OCI-LY3 (cell line): Measurements from ENCODE around the gene PCED1B.
A peak's percentile ranks its signal among the peaks of the same experiment; 100 is the strongest.

Experiments used
- H2AFZ ChIP-seq: fragments of 200-600, 300-600 bp; shearing (Covaris generic); 2 replicates; pipeline ENCODE4 v1.6.0; 2014; ENCODE audit warnings: antibody characterized with exemption, low read depth, low read length
- H3K27ac ChIP-seq: fragments of 200-600, 300-600 bp; sonication (generic); 2 replicates; pipeline ENCODE4 v1.5.1; 2014; ENCODE audit warnings: mild to moderate bottlenecking, low read length, moderate library complexity, mixed read lengths
- H3K27me3 ChIP-seq: fragments of 200-600, 300-600 bp; sonication (generic); 2 replicates; pipeline ENCODE4 v1.6.1; 2014; ENCODE audit warnings: low read depth, low read length, mixed read lengths
- H3K36me3 ChIP-seq: fragments of 200-600, 300-600 bp; sonication (generic); replicated peaks from 2 replicates; pipeline ENCODE3; 2014; ENCODE audit warnings: low read depth, low read length, mixed read lengths
- H3K4me1 ChIP-seq: fragments of 300-600, 200-600 bp; sonication (generic); 2 replicates; pipeline ENCODE4 v1.6.1; 2014; ENCODE audit warnings: low read length, mixed read lengths
- H3K4me2 ChIP-seq: fragments of 200-600, 300-600 bp; sonication (generic); 2 replicates; pipeline ENCODE4 v1.6.1; 2014; ENCODE audit warnings: low read length, mixed read lengths
- H3K4me3 ChIP-seq: fragments of 300-600, 200-600 bp; sonication (generic); 2 replicates; pipeline ENCODE4 v1.5.1; 2014; ENCODE audit warnings: antibody characterized with exemption, mild to moderate bottlenecking, low read length, moderate library complexity
- H3K79me2 ChIP-seq: fragments of 300-600, 200-600 bp; shearing (Covaris generic); 2 replicates; pipeline ENCODE4 v1.6.1; 2014; ENCODE audit warnings: mild to moderate bottlenecking, low read length, mixed read lengths
- H3K9ac ChIP-seq: fragments of 300-600, 200-600 bp; shearing (Covaris generic); 2 replicates; pipeline ENCODE4 v1.6.0; 2014; ENCODE audit warnings: mild to moderate bottlenecking, low read length, moderate library complexity
- H3K9me3 ChIP-seq: fragments of 200-600, 300-600 bp; shearing (Covaris generic); 2 replicates; pipeline ENCODE4 v1.6.1; 2014; ENCODE audit warnings: low read length, mixed read lengths; ENCODE audit not compliant: insufficient read depth
- H4K20me1 ChIP-seq: fragments of 200-600, 300-600 bp; sonication (generic); 2 replicates; pipeline ENCODE4 v1.6.1; 2016; ENCODE audit warnings: low read length, mixed read lengths; ENCODE audit not compliant: insufficient read depth
- EZH2phosphoT487 ChIP-seq: fragments of 200-600 bp; shearing (Covaris generic); IDR thresholded peaks from 2 replicates; pipeline ENCODE4 v1.6.1; 2018; ENCODE audit warnings: antibody characterized with exemption, mixed run types, low read depth
- TF ChIP-seq, protein P1 (sequence below): fragments of 200-600, 300-600 bp; sonication (generic); IDR thresholded peaks from 2 replicates; pipeline ENCODE4 v1.5.1; 2014; ENCODE audit warnings: antibody characterized with exemption, low read length, low read depth

The PCED1B gene

DNA sequence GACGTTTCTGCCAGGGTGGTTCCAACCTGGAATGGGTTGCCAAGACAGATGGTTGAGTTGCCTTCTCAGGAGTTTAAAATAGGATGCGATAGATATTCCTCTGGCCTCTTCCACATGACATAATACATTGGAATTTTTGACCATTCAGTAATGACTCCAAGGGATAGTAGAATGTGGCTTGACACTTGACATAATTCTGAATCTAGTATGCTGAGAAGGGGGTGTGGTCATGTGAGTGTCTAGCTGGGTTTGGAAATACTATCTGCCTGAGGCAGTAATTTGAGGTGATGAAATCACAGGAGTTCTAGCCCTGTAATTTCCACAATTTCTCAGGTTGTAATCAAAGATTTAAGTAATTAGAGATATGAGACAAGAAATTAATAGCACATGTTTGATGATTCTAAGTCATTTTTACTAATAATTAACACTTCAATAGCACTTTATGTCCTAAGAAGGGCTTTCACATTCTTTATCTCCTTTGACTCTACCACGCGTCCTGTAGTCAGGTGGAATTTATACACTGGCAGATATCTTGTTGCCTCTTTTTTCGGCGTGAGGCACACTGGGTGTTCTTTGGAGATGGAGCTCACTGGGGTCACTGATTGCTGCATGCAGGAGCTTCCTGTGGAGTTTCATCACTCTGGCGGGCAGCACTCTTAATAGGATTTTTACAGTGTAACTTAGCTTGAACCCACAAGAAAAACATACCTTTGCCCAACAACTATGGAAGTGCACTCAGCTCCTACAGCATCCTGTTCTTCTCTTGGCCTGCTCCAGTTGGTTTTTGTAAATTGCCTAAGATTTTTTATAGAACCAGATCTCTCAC lies 3.6 kb downstream of the PCED1B start:
- Histone ChIP-seq H3K4me1 (peaks cover 58% of the 10 kb centered on the region), H3K4me2 (no peak overlapping the region)

DNA sequence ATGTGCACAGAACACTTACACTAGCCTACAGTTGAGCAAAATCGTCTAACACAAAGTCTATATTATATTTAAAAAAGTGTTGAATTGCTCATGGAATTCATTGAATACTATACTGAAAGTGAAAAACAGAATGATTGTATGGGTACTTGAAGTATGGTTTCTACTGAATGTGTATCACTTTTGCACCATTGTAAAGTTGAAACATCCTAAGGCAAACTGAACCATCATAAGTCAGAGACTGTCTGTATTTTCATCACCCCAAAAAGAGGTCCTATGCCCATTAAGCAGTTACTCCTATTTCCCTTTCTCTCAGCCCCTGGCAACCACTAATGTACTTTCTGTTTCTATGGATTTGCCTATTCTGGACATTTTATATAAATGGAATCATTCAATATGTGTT lies 4.8 kb downstream of the PCED1B start:
- TF ChIP-seq, protein P1, sequence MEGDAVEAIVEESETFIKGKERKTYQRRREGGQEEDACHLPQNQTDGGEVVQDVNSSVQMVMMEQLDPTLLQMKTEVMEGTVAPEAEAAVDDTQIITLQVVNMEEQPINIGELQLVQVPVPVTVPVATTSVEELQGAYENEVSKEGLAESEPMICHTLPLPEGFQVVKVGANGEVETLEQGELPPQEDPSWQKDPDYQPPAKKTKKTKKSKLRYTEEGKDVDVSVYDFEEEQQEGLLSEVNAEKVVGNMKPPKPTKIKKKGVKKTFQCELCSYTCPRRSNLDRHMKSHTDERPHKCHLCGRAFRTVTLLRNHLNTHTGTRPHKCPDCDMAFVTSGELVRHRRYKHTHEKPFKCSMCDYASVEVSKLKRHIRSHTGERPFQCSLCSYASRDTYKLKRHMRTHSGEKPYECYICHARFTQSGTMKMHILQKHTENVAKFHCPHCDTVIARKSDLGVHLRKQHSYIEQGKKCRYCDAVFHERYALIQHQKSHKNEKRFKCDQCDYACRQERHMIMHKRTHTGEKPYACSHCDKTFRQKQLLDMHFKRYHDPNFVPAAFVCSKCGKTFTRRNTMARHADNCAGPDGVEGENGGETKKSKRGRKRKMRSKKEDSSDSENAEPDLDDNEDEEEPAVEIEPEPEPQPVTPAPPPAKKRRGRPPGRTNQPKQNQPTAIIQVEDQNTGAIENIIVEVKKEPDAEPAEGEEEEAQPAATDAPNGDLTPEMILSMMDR = no peak
- TF ChIP-seq EZH2phosphoT487 = no peak
- Histone ChIP-seq H3K27me3 (no peaks in the 10 kb centered on the region), H3K79me2 (peaks cover 12% of the 10 kb centered on the region), H3K9me3 (no peaks in the 10 kb centered on the region), H3K27ac (no peak overlapping the region), H3K4me1 (peaks cover 51% of the 10 kb centered on the region), H2AFZ (no peak overlapping the region), H3K4me2 (peak overlapping the region; percentile 72; the same call in 1 of the 2 replicates), H4K20me1 (no peaks in the 10 kb centered on the region), H3K4me3 (no peak overlapping the region), H3K36me3 (peaks cover 8% of the 10 kb centered on the region), H3K9ac (no peak overlapping the region)

More for the DNA sequence above, 3.6 kb downstream of the PCED1B start:
- no peak for TF ChIP-seq EZH2phosphoT487
- TF ChIP-seq, protein P1 = no peak
- no peaks in the 10 kb centered on the region for H3K27me3 ChIP-seq
- H4K20me1 ChIP-seq = no peaks in the 10 kb centered on the region
- H3K79me2 ChIP-seq = peaks cover 24% of the 10 kb centered on the region
- H3K9me3 ChIP-seq = no peaks in the 10 kb centered on the region
- H3K4me3 ChIP-seq = no peak overlapping the region
- H2AFZ ChIP-seq = no peak overlapping the region
- no peak overlapping the region for H3K27ac ChIP-seq
- no peak overlapping the region for H3K9ac ChIP-seq
- H3K36me3 ChIP-seq = peaks cover 12% of the 10 kb centered on the region

DNA sequence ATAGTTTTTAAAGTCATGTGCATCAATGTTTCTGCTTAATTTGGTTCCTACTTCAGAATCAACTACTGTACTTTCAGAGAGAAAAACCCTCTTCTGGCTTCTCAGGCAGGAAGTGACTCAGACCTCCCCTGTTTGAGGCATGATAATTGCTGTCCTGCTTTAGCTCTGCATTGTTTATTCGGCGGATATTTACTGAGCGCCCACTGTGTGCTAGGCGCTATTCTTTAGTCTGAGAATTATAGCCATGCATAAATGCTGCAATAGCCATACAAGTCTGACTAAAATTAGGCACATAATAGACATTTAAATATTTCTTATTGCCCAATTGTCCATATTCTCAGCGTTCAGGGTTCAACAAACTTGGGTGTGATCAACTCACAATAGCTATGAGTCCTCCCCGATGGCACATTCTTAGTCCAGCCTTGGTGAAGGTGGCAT lies 6.4 kb downstream of the PCED1B start:
- Histone ChIP-seq H3K4me2 (peak overlapping the region; percentile 72), H3K9me3 (no peaks in the 10 kb centered on the region), H3K36me3 (peaks cover 8% of the 10 kb centered on the region), H3K27me3 (no peaks in the 10 kb centered on the region), H3K4me3 (peak overlapping the region; percentile 55), H3K27ac (0 out of 2 replicates have a peak overlapping the region, but pooled peaks have one; percentile 0), H3K79me2 (no peaks in the 10 kb centered on the region; the same call in 1 of the 2 replicates), H3K9ac (peak overlapping the region; percentile 7; the same call in 1 of the 2 replicates), H3K4me1 (peaks cover 51% of the 10 kb centered on the region), H2AFZ (no peak overlapping the region), H4K20me1 (no peaks in the 10 kb centered on the region)
- TF ChIP-seq EZH2phosphoT487 = no peak
- TF ChIP-seq, protein P1 = no peak

DNA sequence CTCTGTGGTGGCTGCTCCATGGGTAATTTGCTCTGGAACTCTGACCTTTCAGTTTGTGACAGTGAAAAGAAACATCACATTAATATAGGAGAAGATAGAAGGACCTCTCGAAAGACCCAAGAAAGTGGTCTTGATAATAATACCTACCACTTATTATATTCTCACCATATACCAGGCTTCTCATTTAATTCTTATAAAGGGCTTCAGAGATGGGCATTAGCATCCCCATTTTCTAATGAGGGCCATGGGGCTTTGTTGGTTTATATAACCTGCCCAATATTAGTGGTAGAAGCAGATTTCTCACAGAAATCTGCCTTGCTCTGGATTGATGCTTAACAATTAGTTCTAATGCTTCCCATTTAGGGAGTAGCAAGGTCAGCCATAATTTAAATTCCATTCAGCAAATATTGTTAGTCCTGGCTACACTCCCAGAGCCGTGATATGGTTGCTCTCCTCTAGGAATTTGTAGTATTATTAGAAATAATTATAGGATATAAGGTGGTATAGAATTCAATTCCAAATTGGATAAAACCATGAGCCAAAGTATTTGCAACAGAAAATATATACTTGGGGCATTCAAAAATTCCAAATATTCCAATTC lies 7.8 kb downstream of the PCED1B start:
- Histone ChIP-seq H2AFZ (no peak overlapping the region), H3K4me3 (no peak overlapping the region), H3K4me2 (no peak overlapping the region), H3K36me3 (peaks cover 3% of the 10 kb centered on the region), H3K27me3 (no peaks in the 10 kb centered on the region), H3K9ac (no peak overlapping the region), H3K9me3 (no peaks in the 10 kb centered on the region), H3K4me1 (peaks cover 37% of the 10 kb centered on the region), H3K27ac (no peak overlapping the region), H3K79me2 (no peaks in the 10 kb centered on the region; the same call in 1 of the 2 replicates), H4K20me1 (no peaks in the 10 kb centered on the region)
- TF ChIP-seq EZH2phosphoT487 = no peak
- TF ChIP-seq, protein P1 = no peak
